Small intestine (tissue), 16 donors: ENCODE results near the gene PHC2. TPM values are rescaled to one million over a fixed set of nuclear protein-coding genes. Genes with fewer than 3 reads are reported as not detected.

Experiments
- DNase-seq, 2 donors: peaks; one replicate each; pipeline versions ENCODE4 v3.0.0 to v3.0.0-alpha.2; 2013
- FAIRE-seq: peaks from 2 replicates; lab custom pipeline; 2012; peaks lifted over from hg19 to GRCh38; lab: Jason Lieb, UNC
- H3K27ac ChIP-seq, 3 donors: one replicate each; pipeline ENCODE4 v1.5.1; 2013; ENCODE audit warnings: low read length in 2 of 3, mild to moderate bottlenecking in 2 of 3, control low read depth in 1 of 3, inconsistent platforms in 1 of 3, low read depth in 1 of 3, moderate library complexity in 1 of 3
- H3K27me3 ChIP-seq, 3 donors: one replicate each; pipeline ENCODE4 v1.6.1; 2013; ENCODE audit warnings: low read length in 3 of 3, inconsistent platforms in 1 of 3; ENCODE audit not compliant: control insufficient read depth in 3 of 3, insufficient read depth in 3 of 3
- H3K36me3 ChIP-seq, 3 donors: one replicate each; pipeline ENCODE4 v1.6.1; 2013; ENCODE audit warnings: low read length in 3 of 3, inconsistent platforms in 1 of 3, low read depth in 1 of 3, mild to moderate bottlenecking in 1 of 3, moderate library complexity in 1 of 3; ENCODE audit not compliant: control insufficient read depth in 3 of 3, insufficient read depth in 2 of 3
- H3K4me1 ChIP-seq, 3 donors: one replicate each; pipeline ENCODE4 v1.6.1; 2013; ENCODE audit warnings: low read length in 2 of 3, inconsistent platforms in 1 of 3, low read depth in 1 of 3, mild to moderate bottlenecking in 1 of 3, moderate library complexity in 1 of 3; ENCODE audit not compliant: control insufficient read depth in 3 of 3, insufficient read depth in 2 of 3
- H3K4me3 ChIP-seq, 3 donors: one replicate each; pipeline ENCODE4 v1.5.1; 2013; ENCODE audit warnings: low read length in 3 of 3, control low read depth in 1 of 3, inconsistent platforms in 1 of 3, low read depth in 1 of 3, mild to moderate bottlenecking in 1 of 3, moderate library complexity in 1 of 3
- H3K9me3 ChIP-seq, 2 donors: one replicate each; pipeline ENCODE4 v1.6.1; 2013; ENCODE audit warnings: low read depth in 1 of 2, low read length in 1 of 2; ENCODE audit not compliant: control insufficient read depth in 2 of 2, insufficient read depth in 1 of 2
- WGBS, 3 donors: extraction: QIAGEN DNeasy Blood & Tissue Kit; methylation state at CpG; one replicate each; pipeline ENCODE4 v1.1.7; 2013; 5-methylcytosine and 5-hydroxymethylcytosine counted together
- long read RNA-seq, 10 donors: transcript quantifications; one replicate each; lab custom pipeline, GENCODE V29; 2026
- polyA plus RNA-seq, 4 donors: library from polyadenylated mRNA; stranded (reverse) in 3 of 4; unstranded in 1 of 4; fragments of 200-250 nt in 3 of 4; fragments of 120-200 nt in 1 of 4; gene quantifications; one replicate each; pipeline versions ENCODE4 v1.2.1 to v1.2.3, GENCODE V29; 2013
- donor health status: healthy with polysubstance abuse.
- donor health status: control.
- donor health status: control.
- donor health status: Bipolar disorder and iron deficiency.
- donor health status: healthy.

PHC2 gene
- 100 to 1,000 TPM in 1 of 4 donors, 10 to 100 TPM in 3; 41.2 to 110 (median 47.8) TPM for polyA plus RNA-seq
- long read RNA-seq, donor 1: 0 reads
- long read RNA-seq, donor 2, partial matches to known transcripts: 0 of 9 reads
- long read RNA-seq, donor 2, other reads (novel, unspliced or antisense): 5 of 9 reads
- long read RNA-seq, donor 3, partial matches to known transcripts: 0 of 3 reads
- long read RNA-seq, donor 3, other reads (novel, unspliced or antisense): 0 of 3 reads
- long read RNA-seq, donor 4, partial matches to known transcripts: 0 of 1 reads
- long read RNA-seq, donor 4, other reads (novel, unspliced or antisense): 0 of 1 reads
- long read RNA-seq, donor 5, partial matches to known transcripts: 0 of 1 reads
- long read RNA-seq, donor 5, other reads (novel, unspliced or antisense): 0 of 1 reads
- long read RNA-seq, donor 6, partial matches to known transcripts: 0 of 1 reads
- long read RNA-seq, donor 6, other reads (novel, unspliced or antisense): 0 of 1 reads
- long read RNA-seq, donor 7: 0 reads
- long read RNA-seq, donor 8: 0 reads
- long read RNA-seq, donor 9, partial matches to known transcripts: 0 of 1 reads
- long read RNA-seq, donor 9, other reads (novel, unspliced or antisense): 0 of 1 reads
- long read RNA-seq, donor 10, transcript PHC2-202 (7 exons, 2,550 nt): major isoform, 11 of 18 reads
- long read RNA-seq, donor 10, partial matches to known transcripts: 7 of 18 reads
- long read RNA-seq, donor 10, other reads (novel, unspliced or antisense): 0 of 18 reads

GRCh38 chr1:33430692-33431593, at the start of gene PHC2:
PHC2 (minus strand) TSS chr1:33431095; CDS start chr1:33375539, 55,556 bp downstream.
- Histone ChIP-seq H3K36me3 (no peaks in the 10 kb centered on the region), H3K4me1 (peaks cover 0 to 16% (median 7%) of the 10 kb centered on the region in 3 donors), H3K9me3 (no peaks in the 10 kb centered on the region), H3K27ac (peak within 1 kb of the TSS in 2 of 3 donors; percentile 13 to 31), H3K4me3 (peak within 1 kb of the TSS; percentile 51 to 72 (median 68)), H3K27me3 (peaks cover 0 to 2% (median 0%) of the 10 kb centered on the region in 3 donors)
- no peak for FAIRE-seq
- peak; percentile 93 to 98 for DNase-seq
- 2% methylated on average over 46 to 91 of the region's 91 CpGs for WGBS, 3 donors

GRCh38 chr1:33477451-33477850, 46.6 kb upstream of the PHC2 start:
- Histone ChIP-seq H3K9me3 (no peaks in the 10 kb centered on the region), H3K27me3 (no peaks in the 10 kb centered on the region), H3K4me3 (no peak overlapping the region), H3K4me1 (peaks cover 0 to 18% (median 8%) of the 10 kb centered on the region in 3 donors), H3K36me3 (peaks cover 0 to 8% (median 3%) of the 10 kb centered on the region in 3 donors), H3K27ac (peak overlapping the region in 1 of 3 donors; percentile 66)
- WGBS, 3 donors: 25 to 71% (median 37%) methylated on average over 4 of the region's 4 CpGs
- FAIRE-seq: no peak
- peak in 1 of 2 donors; percentile 92 for DNase-seq

- Histone ChIP-seq H3K9me3 (no peaks in the 10 kb centered on the region), H3K4me3 (no peak overlapping the region), H3K36me3 (peaks cover 0 to 2% (median 0%) of the 10 kb centered on the region in 3 donors), H3K27me3 (no peaks in the 10 kb centered on the region), H3K4me1 (peaks cover 0 to 17% (median 8%) of the 10 kb centered on the region in 3 donors), H3K27ac (no peak overlapping the region)
- no peak for DNase-seq
- no peak for FAIRE-seq
These were observed 43.0 kb upstream of the PHC2 start for GRCh38 chr1:33473900-33474299.

- 1% methylated on average over 38 of the region's 38 CpGs for WGBS, 3 donors
These were observed 41.5 kb upstream of the PHC2 start, which contains the start of gene ZSCAN20 for GRCh38 chr1:33472269-33472980. ZSCAN20 (plus strand) TSS chr1:33472645; CDS start chr1:33479289, 6,644 bp downstream.

GRCh38 chr1:33471416-33471815, 40.5 kb upstream of the PHC2 start:
- WGBS, 3 donors: 85 to 93% (median 91%) methylated on average over 4 of the region's 4 CpGs
- no peak for FAIRE-seq
- DNase-seq: no peak
- Histone ChIP-seq H3K27me3 (no peaks in the 10 kb centered on the region), H3K4me3 (no peak overlapping the region), H3K9me3 (no peaks in the 10 kb centered on the region), H3K36me3 (peaks cover 0 to 2% (median 0%) of the 10 kb centered on the region in 3 donors), H3K27ac (no peak overlapping the region), H3K4me1 (peaks cover 0 to 9% (median 5%) of the 10 kb centered on the region in 3 donors)

More at GRCh38 chr1:33472269-33472980, 41.5 kb upstream of the PHC2 start, which contains the start of gene ZSCAN20:
- peak within 1 kb of the TSS; percentile 60 to 73 (median 60) for H3K4me3 ChIP-seq
- H3K27me3 ChIP-seq: no peaks in the 10 kb centered on the region
- FAIRE-seq (no peak), DNase-seq (peak; percentile 98)
- H3K9me3 ChIP-seq: no peaks in the 10 kb centered on the region
- peaks cover 0 to 2% (median 0%) of the 10 kb centered on the region in 3 donors for H3K36me3 ChIP-seq
- H3K27ac ChIP-seq: peak within 1 kb of the TSS; percentile 42 to 80 (median 50)
- H3K4me1 ChIP-seq: peaks cover 0 to 9% (median 5%) of the 10 kb centered on the region in 3 donors

- 2 to 5% (median 3%) methylated on average over 11 of the region's 11 CpGs for WGBS, 3 donors
- peak overlapping the region in 1 of 3 donors; percentile 10 for H3K27ac ChIP-seq
- FAIRE-seq: no peak
These were observed 39.7 kb upstream of the PHC2 start for GRCh38 chr1:33470495-33471012.

GRCh38 chr1:33469691-33470090, 38.8 kb upstream of the PHC2 start:
- WGBS, 3 donors: 93 to 98% (median 95%) methylated on average over 2 of the region's 2 CpGs
- no peak overlapping the region for H3K4me3 ChIP-seq
- H3K9me3 ChIP-seq: no peaks in the 10 kb centered on the region
- peaks cover 0 to 7% (median 5%) of the 10 kb centered on the region in 3 donors for H3K4me1 ChIP-seq
- H3K27me3 ChIP-seq: no peaks in the 10 kb centered on the region
- H3K36me3 ChIP-seq: no peaks in the 10 kb centered on the region
- no peak overlapping the region for H3K27ac ChIP-seq
- DNase-seq: no peak
- no peak for FAIRE-seq

More at GRCh38 chr1:33470495-33471012, 39.7 kb upstream of the PHC2 start:
- H3K27me3 ChIP-seq: no peaks in the 10 kb centered on the region
- DNase-seq: peak; percentile 79 to 82
- no peaks in the 10 kb centered on the region for H3K9me3 ChIP-seq
- H3K36me3 ChIP-seq: no peaks in the 10 kb centered on the region
- H3K4me1 ChIP-seq: peaks cover 0 to 9% (median 5%) of the 10 kb centered on the region in 3 donors
- no peak overlapping the region for H3K4me3 ChIP-seq
